Neural crest cell (in vitro differentiated cells): ENCODE measurements around the gene SNX24. TPM values are rescaled to one million over a fixed set of nuclear protein-coding genes. Genes with fewer than 3 reads are reported as not detected.

Experiments used
- DNase-seq: peaks from one replicate; pipeline ENCODE4 v3.0.0; 2021; ENCODE audit warnings: low read depth, mixed read lengths, low spot score
- H3K27ac Mint-ChIP-seq: one replicate; pipeline ENCODE4 v1.8.0; 2021; ENCODE audit warnings: mild to moderate bottlenecking, mixed read lengths; ENCODE audit not compliant: unreplicated experiment
- H3K27me3 Mint-ChIP-seq: 2 replicates; pipeline ENCODE4 v1.8.0; 2021; ENCODE audit warnings: low read depth, mild to moderate bottlenecking, mixed read lengths
- H3K36me3 Mint-ChIP-seq: 2 replicates; pipeline ENCODE4 v1.8.0; 2021; ENCODE audit warnings: low read depth, mild to moderate bottlenecking, mixed read lengths
- H3K4me1 Mint-ChIP-seq: 2 replicates; pipeline ENCODE4 v1.8.0; 2021; ENCODE audit warnings: mixed read lengths
- H3K4me3 Mint-ChIP-seq: one replicate; pipeline ENCODE4 v1.8.0; 2021; ENCODE audit warnings: mild to moderate bottlenecking, mixed read lengths
- H3K9me3 Mint-ChIP-seq: 2 replicates; pipeline ENCODE4 v1.8.0; 2021; ENCODE audit warnings: mixed read lengths
- CTCF ChIP-seq: fragments of 200-600 bp; sonication (generic); conservative IDR thresholded peaks from 2 replicates; pipeline ENCODE4 v1.5.0; 2021; ENCODE audit warnings: antibody characterized with exemption, mild to moderate bottlenecking
- total RNA-seq: library from RNA; stranded (reverse); gene quantifications from 2 replicates; pipeline ENCODE4 v1.2.1, GENCODE V29; 2021

The SNX24 gene
- total RNA-seq, 1 donor from 2014 or later = 19.7 TPM

GRCh38 chr5:122924719-122925395 lies 79.4 kb downstream of the SNX24 start:
- H3K9me3 Mint-ChIP-seq = no peaks in the 10 kb centered on the region
- no peaks in the 10 kb centered on the region for H3K27me3 Mint-ChIP-seq
- DNase-seq = no peak
- no peaks in the 10 kb centered on the region for H3K36me3 Mint-ChIP-seq
- H3K27ac Mint-ChIP-seq = no peak overlapping the region
- TF ChIP-seq CTCF = no peak
- H3K4me3 Mint-ChIP-seq = no peak overlapping the region
- H3K4me1 Mint-ChIP-seq = peaks cover 6% of the 10 kb centered on the region

GRCh38 chr5:122929001-122929400 lies 83.6 kb downstream of the SNX24 start:
- peaks cover 9% of the 10 kb centered on the region for H3K4me1 Mint-ChIP-seq
- no peak for TF ChIP-seq CTCF
- H3K36me3 Mint-ChIP-seq = no peaks in the 10 kb centered on the region
- H3K9me3 Mint-ChIP-seq = no peaks in the 10 kb centered on the region
- H3K27me3 Mint-ChIP-seq = no peaks in the 10 kb centered on the region
- no peak for DNase-seq
- no peak overlapping the region for H3K4me3 Mint-ChIP-seq
- no peak overlapping the region for H3K27ac Mint-ChIP-seq

- Mint-ChIP-seq H3K36me3 (no peaks in the 10 kb centered on the region), H3K9me3 (no peaks in the 10 kb centered on the region), H3K4me1 (peaks cover 12% of the 10 kb centered on the region), H3K27ac (no peak overlapping the region), H3K4me3 (no peak overlapping the region), H3K27me3 (no peaks in the 10 kb centered on the region)
- no peak for DNase-seq
- no peak for TF ChIP-seq CTCF
Observed at GRCh38 chr5:122929980-122930379, 84.6 kb downstream of the SNX24 start.

- Mint-ChIP-seq H3K27me3 (no peaks in the 10 kb centered on the region), H3K9me3 (no peaks in the 10 kb centered on the region), H3K4me3 (no peak overlapping the region), H3K27ac (no peak overlapping the region), H3K4me1 (peaks cover 22% of the 10 kb centered on the region), H3K36me3 (no peaks in the 10 kb centered on the region)
- no peak for DNase-seq
- TF ChIP-seq CTCF = no peak
Observed at GRCh38 chr5:122933956-122934355, 88.5 kb downstream of the SNX24 start.

- Mint-ChIP-seq H3K4me3 (no peak overlapping the region), H3K36me3 (peaks cover 4% of the 10 kb centered on the region), H3K27ac (no peak overlapping the region), H3K9me3 (no peaks in the 10 kb centered on the region), H3K4me1 (peaks cover 18% of the 10 kb centered on the region), H3K27me3 (no peaks in the 10 kb centered on the region)
- no peak for TF ChIP-seq CTCF
- no peak for DNase-seq
Observed at GRCh38 chr5:122936088-122936487, 90.7 kb downstream of the SNX24 start.
